OCI-LY1 (cell line): ENCODE data around the gene RAB11FIP3.

Experiments
- H2AFZ ChIP-seq: fragments of 200-600 bp; sonication (generic), shearing (Covaris generic); 2 replicates; pipeline ENCODE4 v1.6.0; 2014; ENCODE audit warnings: antibody characterized with exemption, mild to moderate bottlenecking, low read length
- H3F3A ChIP-seq: fragments of 200-600 bp; sonication (generic), shearing (Covaris generic); 2 replicates; pipeline ENCODE4 v1.6.0; 2014; ENCODE audit warnings: mild to moderate bottlenecking, antibody characterized with exemption, low read length, moderate library complexity; ENCODE audit not compliant: insufficient read depth
- H3K27ac ChIP-seq: fragments of 200-600 bp; sonication (generic); 2 replicates; pipeline ENCODE4 v1.5.1; 2014; ENCODE audit warnings: low read length, mixed run types, mild to moderate bottlenecking, low read depth; ENCODE audit not compliant: poor library complexity, severe bottlenecking
- H3K27me3 ChIP-seq: fragments of 200-600 bp; sonication (generic); 2 replicates; pipeline ENCODE4 v1.6.0; 2014; ENCODE audit warnings: antibody characterized with exemption, mild to moderate bottlenecking, low read length, moderate library complexity; ENCODE audit not compliant: insufficient read depth
- H3K36me3 ChIP-seq: fragments of 200-600 bp; sonication (generic); 2 replicates; pipeline ENCODE4 v1.6.1; 2014; ENCODE audit warnings: mild to moderate bottlenecking, antibody characterized with exemption, low read length, moderate library complexity, mixed read lengths; ENCODE audit not compliant: insufficient read depth
- H3K4me1 ChIP-seq: fragments of 200-600 bp; sonication (generic); 2 replicates; pipeline ENCODE4 v1.5.1; 2014; ENCODE audit warnings: mild to moderate bottlenecking, low read length, moderate library complexity; ENCODE audit not compliant: insufficient read depth, severe bottlenecking
- H3K4me2 ChIP-seq: fragments of 200-600 bp; sonication (generic), shearing (Covaris generic); 2 replicates; pipeline ENCODE4 v1.6.1; 2014; ENCODE audit warnings: low read length
- H3K4me3 ChIP-seq: fragments of 200-600 bp; sonication (generic); 2 replicates; pipeline ENCODE4 v1.5.1; 2014; ENCODE audit warnings: low read length, low read depth, mild to moderate bottlenecking, mixed read lengths; ENCODE audit not compliant: poor library complexity, severe bottlenecking
- H3K79me2 ChIP-seq: fragments of 200-600 bp; shearing (Covaris generic); 2 replicates; pipeline ENCODE4 v1.6.1; 2016; ENCODE audit warnings: mixed run types, low read length, mixed read lengths; ENCODE audit not compliant: insufficient read depth
- H3K9ac ChIP-seq: fragments of 200-600 bp; sonication (generic), shearing (Covaris generic); 2 replicates; pipeline ENCODE4 v1.6.1; 2014; ENCODE audit warnings: mild to moderate bottlenecking, low read length, mixed read lengths
- H3K9me2 ChIP-seq: fragments of 200-600 bp; sonication (generic), shearing (Covaris generic); 2 replicates; pipeline ENCODE4 v1.6.1; 2014; ENCODE audit warnings: low read depth, mild to moderate bottlenecking, low read length, mixed read lengths
- H3K9me3 ChIP-seq: fragments of 200-600 bp; shearing (Covaris generic); 2 replicates; pipeline ENCODE4 v1.6.1; 2014; ENCODE audit warnings: low read length, mixed read lengths
- H4K20me1 ChIP-seq: fragments of 200-600 bp; sonication (generic), shearing (Covaris generic); 2 replicates; pipeline ENCODE4 v1.6.0; 2016; ENCODE audit warnings: mild to moderate bottlenecking, low read length; ENCODE audit not compliant: insufficient read depth
- EZH2 ChIP-seq: fragments of 200-600 bp; sonication (generic), shearing (Covaris generic); IDR thresholded peaks from 2 replicates; pipeline ENCODE4 v1.8.0; 2017; ENCODE audit warnings: borderline replicate concordance, mixed run types, mild to moderate bottlenecking, antibody characterized with exemption, low read length, moderate library complexity, mixed read lengths
- TF ChIP-seq, protein P1 (sequence below): fragments of 200-600 bp; sonication (generic), shearing (Covaris generic); IDR thresholded peaks from 2 replicates; pipeline ENCODE4 v1.5.1; 2017; ENCODE audit warnings: mild to moderate bottlenecking, antibody characterized with exemption, low read length, moderate library complexity, mixed read lengths

RAB11FIP3 gene

DNA sequence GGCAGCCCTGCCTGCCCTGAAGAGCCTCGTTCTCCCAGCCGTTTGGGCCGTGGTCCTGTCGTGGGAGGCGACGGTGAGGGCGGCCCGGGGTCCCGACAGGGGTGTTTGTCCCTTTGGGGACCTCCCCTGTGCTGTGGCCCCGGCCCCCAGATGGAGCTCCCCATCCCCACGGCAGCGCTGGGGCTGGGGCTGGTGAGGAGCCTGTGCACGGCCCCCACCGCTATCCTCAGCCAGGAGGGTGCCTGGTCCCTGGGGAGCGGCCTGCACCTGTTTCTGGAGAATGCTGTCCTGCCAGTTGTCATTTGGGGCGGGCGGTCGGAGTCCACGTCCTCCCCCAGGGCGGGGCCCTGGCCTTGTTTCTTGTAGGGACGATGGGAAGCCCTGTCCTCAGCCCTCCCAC, 108.7 kb downstream of the RAB11FIP3 start:
- Histone ChIP-seq H4K20me1 (no peaks in the 10 kb centered on the region), H3K27me3 (no peaks in the 10 kb centered on the region), H2AFZ (no peak overlapping the region), H3K9me2 (no peaks in the 10 kb centered on the region), H3K4me3 (no peak overlapping the region), H3F3A (no peaks in the 10 kb centered on the region), H3K79me2 (peaks cover 6% of the 10 kb centered on the region; the same call in 1 of the 2 replicates), H3K4me1 (peaks cover 7% of the 10 kb centered on the region), H3K36me3 (no peaks in the 10 kb centered on the region; the same call in 1 of the 2 replicates), H3K9ac (no peak overlapping the region), H3K9me3 (no peaks in the 10 kb centered on the region), H3K27ac (no peak overlapping the region), H3K4me2 (no peak overlapping the region)
- TF ChIP-seq, protein P1, sequence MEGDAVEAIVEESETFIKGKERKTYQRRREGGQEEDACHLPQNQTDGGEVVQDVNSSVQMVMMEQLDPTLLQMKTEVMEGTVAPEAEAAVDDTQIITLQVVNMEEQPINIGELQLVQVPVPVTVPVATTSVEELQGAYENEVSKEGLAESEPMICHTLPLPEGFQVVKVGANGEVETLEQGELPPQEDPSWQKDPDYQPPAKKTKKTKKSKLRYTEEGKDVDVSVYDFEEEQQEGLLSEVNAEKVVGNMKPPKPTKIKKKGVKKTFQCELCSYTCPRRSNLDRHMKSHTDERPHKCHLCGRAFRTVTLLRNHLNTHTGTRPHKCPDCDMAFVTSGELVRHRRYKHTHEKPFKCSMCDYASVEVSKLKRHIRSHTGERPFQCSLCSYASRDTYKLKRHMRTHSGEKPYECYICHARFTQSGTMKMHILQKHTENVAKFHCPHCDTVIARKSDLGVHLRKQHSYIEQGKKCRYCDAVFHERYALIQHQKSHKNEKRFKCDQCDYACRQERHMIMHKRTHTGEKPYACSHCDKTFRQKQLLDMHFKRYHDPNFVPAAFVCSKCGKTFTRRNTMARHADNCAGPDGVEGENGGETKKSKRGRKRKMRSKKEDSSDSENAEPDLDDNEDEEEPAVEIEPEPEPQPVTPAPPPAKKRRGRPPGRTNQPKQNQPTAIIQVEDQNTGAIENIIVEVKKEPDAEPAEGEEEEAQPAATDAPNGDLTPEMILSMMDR, result no peak
- TF ChIP-seq EZH2, result no peak

DNA sequence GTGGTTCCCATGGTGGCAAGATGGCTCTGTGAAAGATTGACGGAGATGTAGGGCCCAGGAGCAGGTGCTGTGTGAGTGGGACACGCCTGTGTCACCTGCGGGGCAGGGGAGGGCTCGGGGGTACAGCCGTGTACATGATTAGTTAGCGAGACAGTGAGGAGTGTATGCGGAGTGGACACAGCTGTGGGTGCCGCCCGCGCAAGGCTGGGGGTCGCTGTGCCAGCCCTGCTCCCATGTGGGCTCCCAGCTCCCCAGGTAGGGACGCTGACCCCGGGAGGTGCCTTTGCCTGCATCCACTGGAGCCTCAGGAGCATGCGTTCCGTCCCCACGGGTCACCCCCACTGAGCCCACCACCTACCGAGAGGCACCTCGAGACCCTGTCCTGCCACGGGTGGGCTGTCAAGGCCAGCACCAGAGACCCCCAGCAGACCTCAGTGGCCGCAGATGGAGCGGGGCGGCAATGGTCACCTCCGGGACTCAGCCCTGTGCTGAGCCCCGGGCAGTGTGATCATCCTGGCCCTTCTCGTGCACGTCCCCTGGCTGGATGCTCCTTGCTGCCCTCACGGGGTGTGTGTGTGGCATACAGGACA, 109.5 kb downstream of the RAB11FIP3 start:
- Histone ChIP-seq H3K4me2 (no peak overlapping the region), H3F3A (no peaks in the 10 kb centered on the region), H3K79me2 (no peaks in the 10 kb centered on the region), H3K9ac (no peak overlapping the region), H3K9me3 (no peaks in the 10 kb centered on the region), H3K27me3 (no peaks in the 10 kb centered on the region), H3K4me3 (no peak overlapping the region), H3K9me2 (no peaks in the 10 kb centered on the region), H2AFZ (no peak overlapping the region), H3K36me3 (no peaks in the 10 kb centered on the region; the same call in 1 of the 2 replicates), H3K4me1 (no peaks in the 10 kb centered on the region), H4K20me1 (no peaks in the 10 kb centered on the region), H3K27ac (no peak overlapping the region)
- no peak for TF ChIP-seq EZH2
- TF ChIP-seq, protein P1, result no peak

DNA sequence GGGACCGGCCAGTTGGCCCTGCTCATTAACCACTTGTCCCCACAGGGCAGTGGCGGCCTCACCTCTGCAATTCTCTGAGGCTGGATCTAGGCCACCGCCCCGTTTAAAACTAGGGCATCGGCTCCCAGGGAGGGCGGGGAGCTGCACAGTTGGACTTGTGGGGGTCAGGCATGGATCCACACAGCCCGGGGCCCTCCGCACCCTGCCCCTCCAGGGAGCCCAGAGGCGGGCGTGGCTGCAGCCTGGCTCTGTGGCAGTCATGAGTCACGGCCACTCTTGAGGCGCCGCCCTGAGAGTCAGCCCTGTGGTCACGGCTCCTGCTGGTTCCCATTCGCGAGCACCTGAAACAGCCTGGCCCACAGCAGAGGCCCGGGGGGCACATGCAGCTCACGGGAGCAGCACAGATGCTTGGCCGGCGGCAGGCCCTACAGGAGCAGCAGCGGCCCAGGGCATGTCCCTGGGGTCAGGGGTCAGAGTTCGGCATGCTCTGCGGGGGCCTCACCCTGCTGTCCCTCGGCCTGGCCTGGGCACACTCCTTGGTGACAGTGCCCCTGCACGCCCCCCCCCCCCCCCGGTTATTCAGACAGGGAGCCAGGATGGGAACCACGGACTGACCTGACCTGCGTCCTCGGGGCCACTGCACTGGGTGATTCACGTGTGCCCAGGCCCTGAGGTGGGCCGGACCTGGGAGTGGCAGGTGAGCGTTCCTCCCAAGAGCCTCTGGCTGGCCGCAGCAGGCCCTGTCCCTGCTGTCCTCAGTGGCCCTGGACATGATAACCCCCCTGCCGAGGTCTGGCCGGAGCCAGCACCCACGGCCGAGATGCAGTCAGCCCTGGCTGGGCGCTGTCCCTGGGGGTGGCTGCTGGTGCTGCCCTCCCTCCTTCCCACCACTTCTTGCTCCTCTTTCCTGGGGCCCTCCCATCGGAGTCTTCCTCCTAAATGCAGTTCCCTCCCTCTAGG, 110.3 kb downstream of the RAB11FIP3 start:
- H3K4me1 ChIP-seq, result no peaks in the 10 kb centered on the region
- H3K36me3 ChIP-seq, result no peaks in the 10 kb centered on the region
- no peak overlapping the region for H2AFZ ChIP-seq
- TF ChIP-seq, protein P1, result no peak
- no peak for TF ChIP-seq EZH2
- no peak overlapping the region for H3K4me3 ChIP-seq
- no peaks in the 10 kb centered on the region for H3K79me2 ChIP-seq
- no peak overlapping the region for H3K4me2 ChIP-seq
- H3K27ac ChIP-seq, result no peak overlapping the region
- H4K20me1 ChIP-seq, result no peaks in the 10 kb centered on the region
- H3F3A ChIP-seq, result no peaks in the 10 kb centered on the region
- no peaks in the 10 kb centered on the region for H3K9me2 ChIP-seq
- H3K9me3 ChIP-seq, result no peaks in the 10 kb centered on the region
- no peaks in the 10 kb centered on the region for H3K27me3 ChIP-seq
- H3K9ac ChIP-seq, result no peak overlapping the region
